ENCODE measurements around the gene TMEM178B. TPM values are rescaled to one million over a fixed set of nuclear protein-coding genes. Genes with fewer than 3 reads are reported as not detected.

Gene TMEM178B
- total and polyA plus RNA-seq, 10 of the 15 experiments (the other 5 are each of a cell fraction or from before 2014, with no cell fraction given) = 0.01 to 1.1 (median 0.04) TPM; not detected in 2

DNA sequence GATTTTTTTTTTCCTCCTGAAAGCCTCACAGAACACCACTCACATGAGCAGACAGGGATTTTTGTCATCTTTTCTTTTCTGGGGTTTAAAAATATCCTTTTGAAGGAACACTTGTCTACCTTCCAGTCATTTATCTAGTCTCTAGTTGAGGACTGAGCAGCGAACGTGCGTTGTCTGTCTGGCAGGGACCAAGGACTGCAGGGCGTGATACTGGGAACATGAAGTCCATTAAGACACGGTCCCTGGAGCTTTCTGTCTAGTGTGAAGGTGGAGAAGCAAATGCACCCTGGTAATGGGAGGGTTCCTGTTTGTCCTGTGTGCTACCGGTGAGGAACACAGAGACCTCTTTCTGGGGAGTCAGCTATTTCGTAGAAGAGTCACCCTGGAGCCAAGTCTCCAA lies 207.4 kb downstream of the TMEM178B start:
- in situ Hi-C loops (cut with MboI) (no loop called here), intact Hi-C loops (cut with micrococcal nuclease; ENCODE audit: unreplicated experiment) (no loop called here)
- SMC1A ChIA-PET (ENCODE audit: uncharacterized antibody, unreplicated experiment) = interaction anchor here (1.5 kb wide), 1 partner anchor 59 kb away, joined by 3 read pairs; no protein-coding TSS in a partner anchor
- no TSS peak for BruUV-seq (replicated peaks)
- Histone ChIP-seq H3K9ac (ENCODE audit: control insufficient read depth, insufficient read depth, low read length) (no peak overlapping the region), H3K36me3 (ENCODE audit: control insufficient read depth in 2 of 2, insufficient read depth in 2 of 2, low read length in 1 of 2) (no peaks in the 10 kb centered on the region), H3K79me2 (ENCODE audit: control insufficient read depth, insufficient read depth, low read length) (no peaks in the 10 kb centered on the region), H3K4me2 (ENCODE audit: control insufficient read depth, insufficient read depth) (no peak overlapping the region), H2AFZ (ENCODE audit: control insufficient read depth, low read depth, low read length) (no peak overlapping the region), H3K9me3 (replicated peaks; ENCODE audit: control insufficient read depth, insufficient read depth, low read length) (no peaks in the 10 kb centered on the region; the same call in 2 of the 3 replicates), H3K4me3 (no peak overlapping the region), H3K4me1 (ENCODE audit: control insufficient read depth, insufficient read depth, low read length) (no peaks in the 10 kb centered on the region), H3K27me3 (replicated peaks in 1 of 2; ENCODE audit: control insufficient read depth in 2 of 2, insufficient read depth in 2 of 2, low read length in 1 of 2) (no peaks in the 10 kb centered on the region), H3K27ac (ENCODE audit: control insufficient read depth, insufficient read depth) (no peak overlapping the region), H4K20me1 (ENCODE audit: control insufficient read depth, insufficient read depth) (no peaks in the 10 kb centered on the region)
- 51% methylated on average over 7 of the region's 7 CpGs for WGBS (ENCODE audit: insufficient coverage, insufficient replicate concordance, low lambda C conversion rate, missing lambda C conversion rate)
- no peak for TF ChIP-seq SUZ12 (IDR thresholded peaks at IDR 0.05; ENCODE audit: unreplicated experiment)
- POLR2A ChIA-PET = no interaction called here
- DNase-seq (ENCODE audit: low read depth, low spot score) (no peak), FAIRE-seq (no peak), ATAC-seq (no peak)
- RAD21 ChIA-PET (ENCODE audit: unreplicated experiment) = interaction anchor here (0.6 kb wide), 1 partner anchor 10 kb away, joined by 3 read pairs; no protein-coding TSS in a partner anchor
- CTCF ChIA-PET = no interaction called here

GRCh38 chr7:141286522-141286921 lies 212.7 kb downstream of the TMEM178B start:
- in situ Hi-C loops (cut with MboI) = no loop called here
- TF ChIP-seq, protein P1, sequence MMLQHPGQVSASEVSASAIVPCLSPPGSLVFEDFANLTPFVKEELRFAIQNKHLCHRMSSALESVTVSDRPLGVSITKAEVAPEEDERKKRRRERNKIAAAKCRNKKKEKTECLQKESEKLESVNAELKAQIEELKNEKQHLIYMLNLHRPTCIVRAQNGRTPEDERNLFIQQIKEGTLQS (IDR thresholded peaks at IDR 0.05; ENCODE audit: borderline replicate concordance, extremely low read depth, low read depth, low read length) = no peak
- TF ChIP-seq ESRRA (IDR thresholded peaks at IDR 0.05; ENCODE audit: low read length) = no peak
- no peak for TF ChIP-seq SMARCA5 (IDR thresholded peaks at IDR 0.05)
- no peak for TF ChIP-seq POLR2AphosphoS2 (IDR thresholded peaks at IDR 0.05; ENCODE audit: low read depth, low read length)
- intact Hi-C loops (cut with micrococcal nuclease; ENCODE audit: unreplicated experiment) = no loop called here
- no peaks in the 10 kb centered on the region for H3K79me2 ChIP-seq (ENCODE audit: control insufficient read depth, insufficient read depth, low read length)
- no peaks in the 10 kb centered on the region for H4K20me1 ChIP-seq (ENCODE audit: control insufficient read depth, insufficient read depth)
- H3K36me3 ChIP-seq (ENCODE audit: control insufficient read depth in 2 of 2, insufficient read depth in 2 of 2, low read length in 1 of 2) = no peaks in the 10 kb centered on the region
- H3K9ac ChIP-seq (ENCODE audit: control insufficient read depth, insufficient read depth, low read length) = no peak overlapping the region
- no peaks in the 10 kb centered on the region; a peak in 1 of 4 replicates for H3K27me3 ChIP-seq (replicated peaks in 1 of 2; ENCODE audit: control insufficient read depth in 2 of 2, insufficient read depth in 2 of 2, low read length in 1 of 2)
- H3K4me1 ChIP-seq (ENCODE audit: control insufficient read depth, insufficient read depth, low read length) = no peaks in the 10 kb centered on the region
- H3K9me3 ChIP-seq (replicated peaks; ENCODE audit: control insufficient read depth, insufficient read depth, low read length) = no peaks in the 10 kb centered on the region; the same call in 2 of the 3 replicates
- H2AFZ ChIP-seq (ENCODE audit: control insufficient read depth, low read depth, low read length) = no peak overlapping the region
- ATAC-seq (no peak), FAIRE-seq (no peak), DNase-seq (ENCODE audit: low read depth, low spot score) (no peak)
- SMC1A ChIA-PET (ENCODE audit: uncharacterized antibody, unreplicated experiment) = no interaction called here
- RAD21 ChIA-PET (ENCODE audit: unreplicated experiment) = no interaction called here
- BruUV-seq (replicated peaks) = no TSS peak
- H3K27ac ChIP-seq (ENCODE audit: control insufficient read depth, insufficient read depth) = no peak overlapping the region
- POLR2A ChIA-PET = no interaction called here
- WGBS (ENCODE audit: insufficient coverage, insufficient replicate concordance, low lambda C conversion rate, missing lambda C conversion rate) = 15% methylated on average over 3 of the region's 3 CpGs
- no peak overlapping the region for H3K4me3 ChIP-seq
- CTCF ChIA-PET = no interaction called here
- no peak overlapping the region for H3K4me2 ChIP-seq (ENCODE audit: control insufficient read depth, insufficient read depth)

Measured in GM12878 (cell line).